ENCODE results near the gene VAMP3. TPM values are rescaled to one million over a fixed set of nuclear protein-coding genes. Genes with fewer than 3 reads are reported as not detected.
"Not testable (repeated sequence)": the region's sequence is repeated elsewhere in the genome, so short reads cannot be mapped to it uniquely, and the experiment has no call there.

Gene VAMP3
- total RNA-seq, 1 experiment from 2014 or later, result 69.0 TPM

- Histone ChIP-seq H3K36me3 (replicated peaks; ENCODE audit: control insufficient read depth, insufficient read depth, low read length) (peaks cover 9% of the 10 kb centered on the region), H3K27me3 (ENCODE audit: control insufficient read depth, insufficient read depth, low read length) (peaks cover 9% of the 10 kb centered on the region), H3K4me3 (ENCODE audit: insufficient read depth, low read depth, low read length) (no peak overlapping the region)
- DNase-seq, result no peak
Observed at GRCh38 chr1:7781501-7781900, 10.4 kb downstream of the VAMP3 start.

GRCh38 chr1:7781923-7782495 is 10.9 kb downstream of the VAMP3 start:
- Histone ChIP-seq H3K36me3 (replicated peaks; ENCODE audit: control insufficient read depth, insufficient read depth, low read length) (peaks cover 9% of the 10 kb centered on the region), H3K27me3 (ENCODE audit: control insufficient read depth, insufficient read depth, low read length) (peaks cover 9% of the 10 kb centered on the region), H3K4me3 (ENCODE audit: insufficient read depth, low read depth, low read length) (no peak overlapping the region)
- no peak for DNase-seq

GRCh38 chr1:7783178-7783711 is 12.1 kb downstream of the VAMP3 start:
- peaks cover 7% of the 10 kb centered on the region for H3K36me3 ChIP-seq (replicated peaks; ENCODE audit: control insufficient read depth, insufficient read depth, low read length)
- DNase-seq, result peak; percentile 93
- H3K27me3 ChIP-seq (ENCODE audit: control insufficient read depth, insufficient read depth, low read length), result peaks cover 9% of the 10 kb centered on the region
- peak overlapping the region; percentile 51 for H3K4me3 ChIP-seq (ENCODE audit: insufficient read depth, low read depth, low read length)

- Histone ChIP-seq H3K27me3 (ENCODE audit: control insufficient read depth, insufficient read depth, low read length) (peaks cover 9% of the 10 kb centered on the region), H3K36me3 (replicated peaks; ENCODE audit: control insufficient read depth, insufficient read depth, low read length) (peaks cover 7% of the 10 kb centered on the region), H3K4me3 (ENCODE audit: insufficient read depth, low read depth, low read length) (peak within 1 kb of the TSS; percentile 51)
- DNase-seq, result peak; percentile 99
Observed at GRCh38 chr1:7783826-7784491, 12.9 kb downstream of the VAMP3 start, which contains the start of gene PER3. PER3 (plus strand) TSS chr1:7784291; CDS start chr1:7784878, 587 bp downstream.

- Histone ChIP-seq H3K27me3 (ENCODE audit: control insufficient read depth, insufficient read depth, low read length) (peaks cover 9% of the 10 kb centered on the region), H3K36me3 (replicated peaks; ENCODE audit: control insufficient read depth, insufficient read depth, low read length) (peaks cover 4% of the 10 kb centered on the region), H3K4me3 (ENCODE audit: insufficient read depth, low read depth, low read length) (peak overlapping the region; percentile 21)
- DNase-seq, result peak; percentile 38
Observed at GRCh38 chr1:7784492-7785071, 13.5 kb downstream of the VAMP3 start.

GRCh38 chr1:7785108-7785507 is 14.0 kb downstream of the VAMP3 start:
- Histone ChIP-seq H3K4me3 (ENCODE audit: insufficient read depth, low read depth, low read length) (no peak overlapping the region), H3K36me3 (replicated peaks; ENCODE audit: control insufficient read depth, insufficient read depth, low read length) (peaks cover 4% of the 10 kb centered on the region), H3K27me3 (ENCODE audit: control insufficient read depth, insufficient read depth, low read length) (peaks cover 9% of the 10 kb centered on the region)
- peak; percentile 55 for DNase-seq

GRCh38 chr1:7786795-7787194 is 15.7 kb downstream of the VAMP3 start:
- no peak for DNase-seq
- Histone ChIP-seq H3K27me3 (ENCODE audit: control insufficient read depth, insufficient read depth, low read length) (peaks cover 9% of the 10 kb centered on the region), H3K4me3 (ENCODE audit: insufficient read depth, low read depth, low read length) (no peak overlapping the region), H3K36me3 (replicated peaks; ENCODE audit: control insufficient read depth, insufficient read depth, low read length) (peaks cover 4% of the 10 kb centered on the region)

GRCh38 chr1:7789828-7790227 is 18.7 kb downstream of the VAMP3 start:
- Histone ChIP-seq H3K27me3 (ENCODE audit: control insufficient read depth, insufficient read depth, low read length) (peaks cover 4% of the 10 kb centered on the region), H3K4me3 (ENCODE audit: insufficient read depth, low read depth, low read length) (no peak overlapping the region), H3K36me3 (replicated peaks; ENCODE audit: control insufficient read depth, insufficient read depth, low read length) (peaks cover 4% of the 10 kb centered on the region)
- DNase-seq, result no peak

- not testable (repeated sequence) for H3K36me3 ChIP-seq (replicated peaks; ENCODE audit: control insufficient read depth, insufficient read depth, low read length); H3K27me3 ChIP-seq (ENCODE audit: control insufficient read depth, insufficient read depth, low read length); DNase-seq; H3K4me3 ChIP-seq (ENCODE audit: insufficient read depth, low read depth, low read length)
Observed at GRCh38 chr1:7791027-7791426, 19.9 kb downstream of the VAMP3 start.

- Histone ChIP-seq H3K27me3 (ENCODE audit: control insufficient read depth, insufficient read depth, low read length) (no peaks in the 10 kb centered on the region; the same call in 1 of the 2 replicates), H3K4me3 (ENCODE audit: insufficient read depth, low read depth, low read length) (no peak overlapping the region), H3K36me3 (replicated peaks; ENCODE audit: control insufficient read depth, insufficient read depth, low read length) (peaks cover 3% of the 10 kb centered on the region)
- no peak for DNase-seq
Observed at GRCh38 chr1:7795406-7795805, 24.3 kb downstream of the VAMP3 start.

GRCh38 chr1:7805460-7805859 is 34.4 kb downstream of the VAMP3 start:
- Histone ChIP-seq H3K36me3 (replicated peaks; ENCODE audit: control insufficient read depth, insufficient read depth, low read length) (no peaks in the 10 kb centered on the region), H3K4me3 (ENCODE audit: insufficient read depth, low read depth, low read length) (no peak overlapping the region), H3K27me3 (ENCODE audit: control insufficient read depth, insufficient read depth, low read length) (no peaks in the 10 kb centered on the region)
- no peak for DNase-seq

GRCh38 chr1:7808253-7808844 is 37.3 kb downstream of the VAMP3 start:
- H3K27me3 ChIP-seq (ENCODE audit: control insufficient read depth, insufficient read depth, low read length), result no peaks in the 10 kb centered on the region
- DNase-seq, result peak; percentile 41

GRCh38 chr1:7809742-7810141 is 38.6 kb downstream of the VAMP3 start:
- Histone ChIP-seq H3K27me3 (ENCODE audit: control insufficient read depth, insufficient read depth, low read length) (no peaks in the 10 kb centered on the region), H3K36me3 (replicated peaks; ENCODE audit: control insufficient read depth, insufficient read depth, low read length) (no peaks in the 10 kb centered on the region), H3K4me3 (ENCODE audit: insufficient read depth, low read depth, low read length) (no peak overlapping the region)
- DNase-seq, result no peak

More at GRCh38 chr1:7808253-7808844, 37.3 kb downstream of the VAMP3 start:
- Histone ChIP-seq H3K36me3 (replicated peaks; ENCODE audit: control insufficient read depth, insufficient read depth, low read length) (no peaks in the 10 kb centered on the region), H3K4me3 (ENCODE audit: insufficient read depth, low read depth, low read length) (no peak overlapping the region)

GRCh38 chr1:7810395-7810794 is 39.3 kb downstream of the VAMP3 start:
- DNase-seq, result no peak
- no peaks in the 10 kb centered on the region for H3K27me3 ChIP-seq (ENCODE audit: control insufficient read depth, insufficient read depth, low read length)

More at GRCh38 chr1:7810395-7810794, 39.3 kb downstream of the VAMP3 start:
- no peaks in the 10 kb centered on the region for H3K36me3 ChIP-seq (replicated peaks; ENCODE audit: control insufficient read depth, insufficient read depth, low read length)
- no peak overlapping the region for H3K4me3 ChIP-seq (ENCODE audit: insufficient read depth, low read depth, low read length)
